Upper lobe of left lung (tissue), 6 donors: ENCODE measurements around the gene PRPS1. TPM values are rescaled to one million over a fixed set of nuclear protein-coding genes. Genes with fewer than 3 reads are reported as not detected.

Source experiments
- ATAC-seq, 2 donors: fragments of 200-7000 bp; cut with Tn5 transposase; one replicate each; pipeline ENCODE4 v1.9.1; 2022; ENCODE audit warnings: mild to moderate bottlenecking in 2 of 2, moderate library complexity in 2 of 2; ENCODE audit not compliant: low FRiP score in 2 of 2
- DNase-seq, 2 donors: peaks; one replicate each; pipeline ENCODE4 v3.0.0-alpha.2; 2019 to 2020
- H3K27ac ChIP-seq, 4 donors: fragments of 200-600 bp; sonication (generic); one replicate each; pipeline ENCODE4 v1.5.1; 2016 to 2019
- H3K27me3 ChIP-seq, 4 donors: fragments of 200-600 bp; sonication (generic); one replicate each; pipeline ENCODE4 v1.5.1; 2017 to 2019
- H3K36me3 ChIP-seq, 4 donors: fragments of 200-600 bp; sonication (generic); one replicate each; pipeline ENCODE4 v1.5.1; 2016 to 2019
- H3K4me1 ChIP-seq, 4 donors: fragments of 200-600 bp; sonication (generic); one replicate each; pipeline ENCODE4 v1.5.1; 2018 to 2019
- H3K4me3 ChIP-seq, 4 donors: fragments of 200-600 bp; sonication (generic); one replicate each; pipeline ENCODE4 v1.5.1; 2017 to 2019; ENCODE audit warnings: mild to moderate bottlenecking in 2 of 4, moderate library complexity in 1 of 4
- H3K9me3 ChIP-seq, 4 donors: fragments of 200-600 bp; sonication (generic); one replicate each; pipeline ENCODE4 v1.5.1; 2018 to 2019
- EP300 ChIP-seq, 4 donors: sonication (generic); formaldehyde crosslinking; IDR thresholded peaks; one replicate each; pipeline ENCODE4 v1.5.1; 2017; ENCODE audit warnings: antibody characterized with exemption in 4 of 4, control low read depth in 2 of 4
- POLR2A ChIP-seq, 4 donors: fragments of 450-650 bp; IDR thresholded peaks; one replicate each; pipeline ENCODE4 v1.5.1; 2016 to 2017; ENCODE audit warnings: antibody characterized with exemption in 4 of 4, mild to moderate bottlenecking in 2 of 4
- POLR2AphosphoS5 ChIP-seq, 2 donors: sonication (generic); formaldehyde crosslinking; IDR thresholded peaks; one replicate each; pipeline ENCODE4 v1.5.1; 2017; ENCODE audit warnings: antibody characterized with exemption in 2 of 2
- WGBS, 2 donors: methylation state at CpG; one replicate each; pipeline ENCODE4 v1.1.5; 2017 to 2018; 5-methylcytosine and 5-hydroxymethylcytosine counted together
- total RNA-seq, 6 donors: library from RNA; depleted of rRNA in 4 of 6; stranded (reverse); fragments of >200 nt in 4 of 6; gene quantifications; one replicate each; pipeline versions ENCODE4 v1.1.0 to v1.2.1, GENCODE V29; 2016 to 2021
- TF ChIP-seq, protein P1 (sequence below), 6 experiments: fragments of 450-650 bp in 4 of 6; fragments of 200-600 bp in 2 of 6; sonication (generic) in 2 of 6; IDR thresholded peaks; one replicate each; pipeline ENCODE4 v1.5.1; 2016 to 2019; ENCODE audit warnings: antibody characterized with exemption in 6 of 6
- donor health status: DM: no; HTN: no; CAD: no; lungs with moderate emphysema.
- donor health status: DM: no; HTN: yes; CAD: no; lungs with severe emphysema.

Gene PRPS1
- total RNA-seq, 6 donors from 2014 or later = 10.5 to 32.7 (median 24.6) TPM

DNA sequence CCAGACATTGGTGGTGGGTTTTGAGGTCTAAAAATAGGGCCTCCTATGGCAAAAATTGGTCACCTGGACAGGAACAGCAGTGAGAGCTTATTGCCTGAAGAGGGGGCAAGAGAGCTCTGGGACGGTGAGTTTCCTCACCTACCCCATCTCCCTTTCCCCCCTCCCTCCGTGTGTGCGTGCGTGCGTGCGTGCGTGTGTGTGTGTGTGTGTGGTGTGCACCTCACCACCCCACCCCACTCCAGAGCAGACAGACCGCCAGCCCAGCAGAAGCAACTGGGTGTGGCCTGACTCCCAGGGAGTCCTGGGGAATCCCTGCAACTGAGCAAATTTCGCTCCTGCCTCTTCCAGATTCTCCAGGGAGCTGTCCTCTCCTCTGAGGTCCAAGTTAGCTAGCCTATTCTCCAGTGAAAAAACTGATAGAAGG is 44.7 kb downstream of the PRPS1 start:
- no peaks in the 10 kb centered on the region for H3K9me3 ChIP-seq
- peak; percentile 87 to 88 for DNase-seq
- H3K4me1 ChIP-seq = peaks cover 14 to 42% (median 22%) of the 10 kb centered on the region in 4 donors
- WGBS, 2 donors = 0 to 12% methylated on average over 2 to 9 of the region's 9 CpGs
- no peaks in the 10 kb centered on the region for H3K27me3 ChIP-seq
- peak overlapping the region; percentile 91 to 96 (median 93) for H3K27ac ChIP-seq
- TF ChIP-seq, protein P1, sequence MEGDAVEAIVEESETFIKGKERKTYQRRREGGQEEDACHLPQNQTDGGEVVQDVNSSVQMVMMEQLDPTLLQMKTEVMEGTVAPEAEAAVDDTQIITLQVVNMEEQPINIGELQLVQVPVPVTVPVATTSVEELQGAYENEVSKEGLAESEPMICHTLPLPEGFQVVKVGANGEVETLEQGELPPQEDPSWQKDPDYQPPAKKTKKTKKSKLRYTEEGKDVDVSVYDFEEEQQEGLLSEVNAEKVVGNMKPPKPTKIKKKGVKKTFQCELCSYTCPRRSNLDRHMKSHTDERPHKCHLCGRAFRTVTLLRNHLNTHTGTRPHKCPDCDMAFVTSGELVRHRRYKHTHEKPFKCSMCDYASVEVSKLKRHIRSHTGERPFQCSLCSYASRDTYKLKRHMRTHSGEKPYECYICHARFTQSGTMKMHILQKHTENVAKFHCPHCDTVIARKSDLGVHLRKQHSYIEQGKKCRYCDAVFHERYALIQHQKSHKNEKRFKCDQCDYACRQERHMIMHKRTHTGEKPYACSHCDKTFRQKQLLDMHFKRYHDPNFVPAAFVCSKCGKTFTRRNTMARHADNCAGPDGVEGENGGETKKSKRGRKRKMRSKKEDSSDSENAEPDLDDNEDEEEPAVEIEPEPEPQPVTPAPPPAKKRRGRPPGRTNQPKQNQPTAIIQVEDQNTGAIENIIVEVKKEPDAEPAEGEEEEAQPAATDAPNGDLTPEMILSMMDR (IDR thresholded peaks at IDR 0.05) = peak; percentile 60 to 86 (median 80)
- TF ChIP-seq POLR2AphosphoS5 (IDR thresholded peaks at IDR 0.05) (peak; percentile 83 to 93), POLR2A (IDR thresholded peaks at IDR 0.05) (peak in 1 of 4 donors; percentile 67), EP300 (IDR thresholded peaks at IDR 0.05) (peak in 2 of 4 donors; percentile 85 to 87)
- no peak overlapping the region for H3K4me3 ChIP-seq
- H3K36me3 ChIP-seq = no peaks in the 10 kb centered on the region
- peak; percentile 60 to 73 for ATAC-seq

DNA sequence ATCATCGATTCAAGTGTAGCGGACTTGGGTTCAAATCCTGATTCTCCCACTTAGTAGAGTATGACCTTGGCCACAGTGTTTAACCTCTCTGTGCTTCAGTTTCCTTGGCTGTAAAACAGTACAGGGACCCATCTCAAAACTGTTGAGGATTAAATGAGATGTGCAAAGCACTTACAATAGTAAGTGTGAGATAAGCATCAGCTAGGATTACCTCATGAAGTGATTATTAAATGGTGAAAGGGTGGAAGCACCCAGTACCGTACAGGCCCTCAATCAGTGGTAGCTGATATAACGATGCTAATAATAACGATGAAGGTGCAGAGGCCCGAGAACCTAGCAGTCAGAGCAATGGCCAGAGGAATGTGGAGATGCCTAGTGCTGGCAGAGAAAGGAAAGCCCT is 45.1 kb downstream of the PRPS1 start:
- H3K27me3 ChIP-seq = no peaks in the 10 kb centered on the region
- H3K4me3 ChIP-seq = peak overlapping the region in 1 of 4 donors; percentile 8
- TF ChIP-seq POLR2AphosphoS5 (IDR thresholded peaks at IDR 0.05) (no peak), EP300 (IDR thresholded peaks at IDR 0.05) (no peak), POLR2A (IDR thresholded peaks at IDR 0.05) (no peak)
- TF ChIP-seq, protein P1 (IDR thresholded peaks at IDR 0.05) = no peak
- WGBS, 2 donors = 47 to 62% methylated on average over 6 of the region's 6 CpGs
- H3K36me3 ChIP-seq = no peaks in the 10 kb centered on the region
- peaks cover 17 to 47% (median 25%) of the 10 kb centered on the region in 4 donors for H3K4me1 ChIP-seq
- no peak for DNase-seq
- ATAC-seq = no peak
- H3K27ac ChIP-seq = peak overlapping the region; percentile 91 to 96 (median 93)
- no peaks in the 10 kb centered on the region for H3K9me3 ChIP-seq

DNA sequence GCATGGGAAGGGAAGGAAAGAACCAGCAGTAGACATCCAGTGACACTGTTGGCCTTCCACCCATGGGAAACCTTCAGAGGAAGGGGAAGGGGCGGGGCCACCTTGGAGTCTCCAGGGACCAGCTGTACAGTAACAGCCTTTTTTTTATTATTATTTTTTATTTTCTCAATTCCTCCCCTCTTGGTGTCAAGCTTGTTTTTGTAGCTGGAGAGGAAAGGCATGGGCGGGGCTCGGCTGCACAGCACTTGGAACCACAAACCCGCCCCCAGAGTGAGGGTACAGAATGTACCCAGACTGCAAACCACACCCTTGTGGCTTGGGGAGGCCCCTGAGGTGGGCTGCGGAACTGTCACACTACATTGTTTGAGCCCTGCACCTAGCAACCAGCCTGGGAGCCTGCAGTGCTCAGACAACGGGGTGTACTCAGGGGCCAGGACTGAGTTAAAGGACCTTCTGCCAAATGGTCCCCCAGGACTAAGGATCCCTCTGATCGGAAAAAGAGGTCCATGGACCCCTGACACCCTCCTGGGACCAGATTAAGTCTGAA is 45.7 kb downstream of the PRPS1 start:
- DNase-seq = peak; percentile 40 to 97
- WGBS, 2 donors = 10 to 25% methylated on average over 4 to 7 of the region's 7 CpGs
- Histone ChIP-seq H3K4me1 (peaks cover 23 to 53% (median 27%) of the 10 kb centered on the region in 4 donors), H3K27me3 (no peaks in the 10 kb centered on the region), H3K9me3 (no peaks in the 10 kb centered on the region), H3K4me3 (peak overlapping the region in 2 of 4 donors; percentile 17 to 29), H3K27ac (peak overlapping the region; percentile 91 to 96 (median 93)), H3K36me3 (no peaks in the 10 kb centered on the region)
- peak; percentile 88 to 99 (median 98) for TF ChIP-seq EP300 (IDR thresholded peaks at IDR 0.05)
- TF ChIP-seq, protein P1 (IDR thresholded peaks at IDR 0.05) = peak in 4 of 6 experiments; percentile 32 to 69 (median 42)
- peak; percentile 91 to 96 for TF ChIP-seq POLR2AphosphoS5 (IDR thresholded peaks at IDR 0.05)
- TF ChIP-seq POLR2A (IDR thresholded peaks at IDR 0.05) = peak in 1 of 4 donors; percentile 69
- peak; percentile 81 to 92 for ATAC-seq

DNA sequence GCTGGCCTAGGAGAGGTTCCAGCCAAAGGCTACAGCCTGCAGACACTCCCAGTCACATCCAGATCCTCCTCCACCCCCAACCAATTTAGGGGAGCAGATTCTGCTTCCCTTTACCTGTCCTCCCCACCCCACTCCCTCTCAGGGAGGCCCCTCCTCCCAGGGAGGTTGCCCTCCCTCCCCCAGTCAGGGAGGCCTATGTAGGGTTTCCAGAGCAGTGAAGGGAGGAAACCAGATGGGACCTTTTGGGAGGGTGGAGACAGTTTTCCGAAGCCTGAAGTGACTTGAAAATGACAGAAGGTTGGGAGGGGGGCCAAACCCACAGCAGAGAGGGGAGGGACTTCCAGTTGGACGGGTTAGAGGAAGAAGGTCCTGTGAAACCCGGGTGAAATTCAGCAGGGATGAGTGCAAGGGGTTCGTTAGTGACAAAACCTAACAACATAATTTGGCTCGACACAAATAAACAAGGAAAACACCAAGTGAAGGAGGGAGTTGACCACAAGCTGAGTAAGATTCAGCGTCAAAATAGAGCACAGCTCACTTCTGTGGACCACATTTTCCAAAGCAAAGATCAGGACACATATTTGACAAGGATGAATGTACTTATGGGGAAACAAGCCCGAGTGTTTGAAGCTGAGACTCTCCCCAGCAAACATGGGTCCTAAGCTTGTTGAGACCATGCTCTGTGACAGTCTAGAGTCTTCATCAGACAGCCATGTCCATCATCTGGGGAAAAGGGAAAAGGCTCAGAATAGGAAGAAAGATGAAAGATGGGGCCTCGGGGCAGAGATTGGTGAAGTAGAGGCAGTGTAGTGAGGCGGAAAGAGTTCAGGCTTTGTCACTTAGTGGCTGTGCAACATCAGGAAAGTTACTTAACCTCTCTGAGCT is 46.4 kb downstream of the PRPS1 start:
- H3K4me3 ChIP-seq = peak overlapping the region in 3 of 4 donors; percentile 48 to 56 (median 51)
- H3K27me3 ChIP-seq = no peaks in the 10 kb centered on the region
- peak; percentile 25 to 63 for ATAC-seq
- peaks cover 26 to 60% (median 30%) of the 10 kb centered on the region in 4 donors for H3K4me1 ChIP-seq
- H3K9me3 ChIP-seq = no peaks in the 10 kb centered on the region
- WGBS, 2 donors = 20 to 28% methylated on average over 9 of the region's 9 CpGs
- H3K27ac ChIP-seq = peak overlapping the region; percentile 91 to 96 (median 93)
- TF ChIP-seq POLR2AphosphoS5 (IDR thresholded peaks at IDR 0.05) = peak; percentile 46 to 47
- TF ChIP-seq, protein P1 (IDR thresholded peaks at IDR 0.05) = no peak
- TF ChIP-seq EP300 (IDR thresholded peaks at IDR 0.05) = peak in 1 of 4 donors; percentile 43
- TF ChIP-seq POLR2A (IDR thresholded peaks at IDR 0.05) = peak in 1 of 4 donors; percentile 13
- DNase-seq = peak in 1 of 2 donors; percentile 77
- no peaks in the 10 kb centered on the region for H3K36me3 ChIP-seq
